B cell (primary cell): ENCODE measurements around the gene RASA3. TPM values are rescaled to one million over a fixed set of nuclear protein-coding genes. Genes with fewer than 3 reads are reported as not detected.

ENCODE experiments used
- ATAC-seq: fragments of 200-7000 bp; cut with Tn5 transposase; one replicate; pipeline ENCODE4 v1.10.0; 2021; ENCODE audit warnings: low read depth, mild to moderate bottlenecking, moderate number of reproducible peaks, moderate library complexity
- CTCF ChIA-PET: fragments of 350-600 bp; sonication (Branson Sonifier 250); formaldehyde crosslinking; loops from one replicate; lab custom pipeline; 2021; ENCODE audit warnings: antibody characterized with exemption, inconsistent platforms; lab: Charles Lee
- POLR2A ChIA-PET: fragments of 350-600 bp; sonication (Branson Sonifier 250); formaldehyde crosslinking; loops from one replicate; lab custom pipeline; 2021; ENCODE audit warnings: antibody characterized with exemption; lab: Charles Lee
- DNase-seq: peaks from one replicate; pipeline ENCODE4 v3.0.0; 2013
- H2AFZ ChIP-seq: 2 replicates; pipeline ENCODE4 v1.6.1; 2012; ENCODE audit warnings: mild to moderate bottlenecking, low read depth, low read length; ENCODE audit not compliant: insufficient read depth, poor library complexity, severe bottlenecking
- H3K27ac ChIP-seq, 2 donors: 1 replicate in 1 of 2; 2 replicates in 1 of 2; pipeline ENCODE4 v1.5.1; 2012 to 2013; ENCODE audit warnings: low read length in 2 of 2, mild to moderate bottlenecking in 2 of 2, moderate library complexity in 1 of 2
- H3K27me3 ChIP-seq, 4 experiments: fragments of 200-600 bp in 1 of 4; sonication (generic) in 1 of 4; replicated peaks in 1 of 4; 1 replicate in 2 of 4; 2 replicates in 2 of 4; pipeline versions ENCODE4 v1.6.1 to v1.7.0; 2013 to 2016; ENCODE audit warnings: low read length in 3 of 4, mild to moderate bottlenecking in 2 of 4, mixed read lengths in 1 of 4, moderate library complexity in 1 of 4; ENCODE audit not compliant: insufficient read depth in 4 of 4, control insufficient read depth in 3 of 4; ENCODE audit errors: control extremely low read depth in 1 of 4
- H3K36me3 ChIP-seq, 2 experiments: replicated peaks in 1 of 2; 1 replicate in 1 of 2; 2 replicates in 1 of 2; pipeline versions ENCODE4 v1.6.1 to v1.7.1; 2013; ENCODE audit warnings: low read length in 1 of 2; ENCODE audit not compliant: insufficient read depth in 2 of 2, control insufficient read depth in 1 of 2; ENCODE audit errors: control extremely low read depth in 1 of 2, extremely low read depth in 1 of 2
- H3K4me1 ChIP-seq, 2 donors: fragments of 200-600 bp in 1 of 2; sonication (generic) in 1 of 2; 1 replicate in 1 of 2; 2 replicates in 1 of 2; pipeline versions ENCODE4 v1.5.1 to v1.6.1; 2013 to 2017; ENCODE audit warnings: low read length in 2 of 2; ENCODE audit not compliant: control insufficient read depth in 2 of 2, insufficient read depth in 2 of 2
- H3K4me2 ChIP-seq: replicated peaks from 2 replicates; pipeline ENCODE3; 2012; ENCODE audit warnings: mild to moderate bottlenecking, low read depth, low read length; ENCODE audit not compliant: poor library complexity, severe bottlenecking
- H3K4me3 ChIP-seq, 5 experiments: fragments of 200-600 bp in 1 of 5; sonication (generic) in 1 of 5; 1 replicate in 3 of 5; 2 replicates in 2 of 5; pipeline versions ENCODE4 v1.5.1 to v1.7.0; 2011 to 2016; ENCODE audit warnings: low read length in 4 of 5, mild to moderate bottlenecking in 4 of 5, low read depth in 2 of 5, control low read depth in 1 of 5, moderate library complexity in 1 of 5; ENCODE audit not compliant: insufficient read depth in 1 of 5; ENCODE audit errors: control extremely low read depth in 1 of 5, extremely low read depth in 1 of 5
- H3K79me2 ChIP-seq: fragments of 200-600 bp; sonication (generic); one replicate; pipeline ENCODE4 v1.6.0; 2016; ENCODE audit warnings: low read length; ENCODE audit not compliant: control insufficient read depth, insufficient read depth
- H3K9ac ChIP-seq: fragments of 200-600 bp; sonication (generic); 2 replicates; pipeline ENCODE4 v1.6.1; 2017; ENCODE audit warnings: mild to moderate bottlenecking, low read length, moderate library complexity
- H3K9me3 ChIP-seq, 3 donors: one replicate each; pipeline versions ENCODE4 v1.6.1 to v1.7.1; 2013; ENCODE audit warnings: low read length in 2 of 3; ENCODE audit not compliant: control insufficient read depth in 2 of 3, insufficient read depth in 1 of 3; ENCODE audit errors: control extremely low read depth in 1 of 3
- H4K20me1 ChIP-seq: 2 replicates; pipeline ENCODE4 v1.6.0; 2012; ENCODE audit warnings: mild to moderate bottlenecking, low read length; ENCODE audit not compliant: insufficient read depth, control insufficient read depth, poor library complexity, severe bottlenecking
- H3K27ac Mint-ChIP-seq: one replicate; pipeline ENCODE4 v1.8.0; 2021; ENCODE audit warnings: mixed read lengths
- H3K27me3 Mint-ChIP-seq: one replicate; pipeline ENCODE4 v1.8.0; 2021; ENCODE audit warnings: mixed read lengths
- H3K4me1 Mint-ChIP-seq: one replicate; pipeline ENCODE4 v1.8.0; 2021; ENCODE audit warnings: mixed read lengths
- H3K4me3 Mint-ChIP-seq: one replicate; pipeline ENCODE4 v1.8.0; 2021; ENCODE audit warnings: mixed read lengths
- H3K9me3 Mint-ChIP-seq: one replicate; pipeline ENCODE4 v1.8.0; 2022; ENCODE audit warnings: mixed read lengths; ENCODE audit not compliant: insufficient read depth
- EZH2 ChIP-seq: IDR thresholded peaks from 2 replicates; pipeline ENCODE4 v1.6.1; 2012; ENCODE audit warnings: borderline replicate concordance, low read depth, mild to moderate bottlenecking, moderate library complexity, low read length; ENCODE audit not compliant: insufficient read depth, poor library complexity, severe bottlenecking
- WGBS: methylation state at CpG from one replicate; pipeline ENCODE4 v1.1.5; 2013; ENCODE audit warnings: missing lambda C conversion rate; ENCODE audit not compliant: insufficient coverage; 5-methylcytosine and 5-hydroxymethylcytosine counted together
- intact Hi-C: fragments of 100-400 bp; cut with micrococcal nuclease; formaldehyde crosslinking; loops from one replicate; pipeline ENCODE4 v1.10.0; 2022
- polyA plus RNA-seq: library from polyadenylated mRNA; depleted of rRNA; stranded (reverse); fragments of >200 nt; gene quantifications from 2 replicates; pipeline ENCODE4 v1.2.3, GENCODE V29; 2012
- total RNA-seq, 2 donors: library from RNA; stranded (reverse); fragments of 120-200 nt in 1 of 2; gene quantifications; 1 replicate in 1 of 2; 2 replicates in 1 of 2; pipeline versions ENCODE4 v1.2.3 to v1.2.4, GENCODE V29; 2013 to 2022
- TF ChIP-seq, protein P1 (sequence below): fragments of 200-600 bp; IDR thresholded peaks from one replicate; pipeline ENCODE4 v1.8.0; 2022; ENCODE audit warnings: antibody characterized with exemption, mild to moderate bottlenecking

The RASA3 gene
- total and polyA plus RNA-seq, 2 donors (not counting 1 experiment from before 2014, with no cell fraction given), result 54.2 to 87.4 TPM

DNA sequence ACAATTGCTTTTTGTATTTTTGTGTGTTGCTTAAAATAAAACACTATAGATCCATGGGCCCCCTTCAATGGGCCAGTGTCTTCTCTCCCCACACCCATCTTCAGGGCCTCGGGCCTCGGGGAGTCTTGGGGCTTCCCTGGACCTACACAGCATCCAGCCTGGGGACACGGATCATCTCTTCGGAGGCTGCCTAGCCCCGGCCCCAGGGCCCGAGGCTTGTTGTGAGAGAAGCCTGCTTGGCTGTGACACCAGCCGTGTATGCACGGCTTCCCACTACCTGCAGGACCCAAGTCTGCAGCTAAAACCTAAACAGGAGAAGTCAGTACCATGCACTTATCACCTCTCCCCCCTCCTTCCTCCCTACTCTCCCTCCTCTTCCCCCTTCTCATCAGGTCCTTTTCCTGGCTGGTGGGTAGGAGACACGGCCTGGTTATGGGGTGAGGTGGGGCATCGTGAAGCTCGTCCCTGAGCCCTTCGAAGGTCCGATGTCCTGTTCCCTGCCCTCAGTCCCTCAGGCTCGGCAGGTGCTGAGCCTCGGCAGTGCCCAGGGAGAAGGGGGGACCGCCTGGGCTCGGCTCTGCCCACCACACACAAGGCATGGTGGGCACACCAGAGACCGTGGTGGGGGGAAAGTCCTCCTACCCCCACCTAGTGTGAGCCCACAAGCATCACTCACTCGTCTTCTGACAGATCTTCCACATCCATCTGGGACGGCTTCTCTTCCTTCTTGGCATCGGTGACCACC is 168.0 kb downstream of the RASA3 start:
- Histone ChIP-seq H3K4me2 (no peak overlapping the region), H3K27ac (no peak overlapping the region), H3K4me3 (no peak overlapping the region), H3K27me3 (no peaks in the 10 kb centered on the region), H4K20me1 (no peaks in the 10 kb centered on the region), H3K79me2 (no peaks in the 10 kb centered on the region), H2AFZ (no peak overlapping the region), H3K4me1 (no peaks in the 10 kb centered on the region), H3K9me3 (peaks cover 5 to 13% (median 7%) of the 10 kb centered on the region in 3 donors), H3K36me3 (no peaks in the 10 kb centered on the region), H3K9ac (no peak overlapping the region)
- 95% methylated on average over 14 of the region's 21 CpGs for WGBS
- Mint-ChIP-seq H3K4me1 (no peaks in the 10 kb centered on the region), H3K9me3 (peaks cover 3% of the 10 kb centered on the region), H3K27ac (no peak overlapping the region), H3K4me3 (no peak overlapping the region), H3K27me3 (no peaks in the 10 kb centered on the region)
- POLR2A ChIA-PET, result no interaction called here
- ATAC-seq (no peak), DNase-seq (no peak)
- intact Hi-C loops, result no loop called here
- no peak for TF ChIP-seq EZH2
- TF ChIP-seq, protein P1, sequence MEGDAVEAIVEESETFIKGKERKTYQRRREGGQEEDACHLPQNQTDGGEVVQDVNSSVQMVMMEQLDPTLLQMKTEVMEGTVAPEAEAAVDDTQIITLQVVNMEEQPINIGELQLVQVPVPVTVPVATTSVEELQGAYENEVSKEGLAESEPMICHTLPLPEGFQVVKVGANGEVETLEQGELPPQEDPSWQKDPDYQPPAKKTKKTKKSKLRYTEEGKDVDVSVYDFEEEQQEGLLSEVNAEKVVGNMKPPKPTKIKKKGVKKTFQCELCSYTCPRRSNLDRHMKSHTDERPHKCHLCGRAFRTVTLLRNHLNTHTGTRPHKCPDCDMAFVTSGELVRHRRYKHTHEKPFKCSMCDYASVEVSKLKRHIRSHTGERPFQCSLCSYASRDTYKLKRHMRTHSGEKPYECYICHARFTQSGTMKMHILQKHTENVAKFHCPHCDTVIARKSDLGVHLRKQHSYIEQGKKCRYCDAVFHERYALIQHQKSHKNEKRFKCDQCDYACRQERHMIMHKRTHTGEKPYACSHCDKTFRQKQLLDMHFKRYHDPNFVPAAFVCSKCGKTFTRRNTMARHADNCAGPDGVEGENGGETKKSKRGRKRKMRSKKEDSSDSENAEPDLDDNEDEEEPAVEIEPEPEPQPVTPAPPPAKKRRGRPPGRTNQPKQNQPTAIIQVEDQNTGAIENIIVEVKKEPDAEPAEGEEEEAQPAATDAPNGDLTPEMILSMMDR, result no peak
- CTCF ChIA-PET, result interaction anchor here (0.5 kb wide), 1 partner anchor 147 kb away, joined by 3 read pairs; no protein-coding TSS in a partner anchor

DNA sequence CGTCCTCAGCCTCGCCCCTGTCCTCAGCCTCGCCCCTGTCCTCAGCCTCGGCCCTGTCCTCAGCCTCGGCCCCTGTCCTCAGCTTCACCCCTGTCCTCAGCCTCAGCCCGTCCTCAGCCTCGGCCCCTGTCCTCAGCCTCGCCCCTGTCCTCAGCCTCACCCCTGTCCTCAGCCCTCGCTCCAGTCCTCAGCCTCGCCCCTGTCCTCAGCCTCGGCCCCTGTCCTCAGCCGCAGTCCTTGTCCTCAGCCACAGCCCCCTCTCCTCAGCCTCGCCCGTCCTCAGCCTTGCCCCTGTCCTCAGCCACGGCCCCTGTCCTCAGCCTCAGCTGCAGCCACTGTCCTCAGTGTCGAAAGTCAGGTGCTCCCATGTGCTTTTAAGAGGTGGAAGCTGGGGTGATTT is 169.0 kb downstream of the RASA3 start:
- CTCF ChIA-PET, result no interaction called here
- H3K4me1 Mint-ChIP-seq, result no peaks in the 10 kb centered on the region
- H3K4me1 ChIP-seq, result no peaks in the 10 kb centered on the region
- H3K27ac Mint-ChIP-seq, result no peak overlapping the region
- H3K27ac ChIP-seq, result no peak overlapping the region
- POLR2A ChIA-PET, result no interaction called here
- H3K4me2 ChIP-seq, result no peak overlapping the region
- no peak for ATAC-seq
- H3K36me3 ChIP-seq, result no peaks in the 10 kb centered on the region
- no peak overlapping the region for H3K4me3 ChIP-seq
- no peaks in the 10 kb centered on the region for H3K79me2 ChIP-seq
- intact Hi-C loops, result no loop called here
- no peak overlapping the region for H3K9ac ChIP-seq
- peaks cover 5 to 23% (median 13%) of the 10 kb centered on the region in 3 donors for H3K9me3 ChIP-seq
- no peak for DNase-seq
- no peak overlapping the region for H2AFZ ChIP-seq
- H3K27me3 ChIP-seq, result no peaks in the 10 kb centered on the region
- peaks cover 3% of the 10 kb centered on the region for H3K9me3 Mint-ChIP-seq
- no peaks in the 10 kb centered on the region for H3K27me3 Mint-ChIP-seq
- 90% methylated on average over 8 of the region's 16 CpGs for WGBS
- no peak for TF ChIP-seq EZH2
- TF ChIP-seq, protein P1, result no peak
- H4K20me1 ChIP-seq, result no peaks in the 10 kb centered on the region
- no peak overlapping the region for H3K4me3 Mint-ChIP-seq
